Colonic mucosa (tissue), 4 donors: ENCODE results near the gene RAX2. TPM values are rescaled to one million over a fixed set of nuclear protein-coding genes. Genes with fewer than 3 reads are reported as not detected.
"Not testable (repeated sequence)": the region's sequence is repeated elsewhere in the genome, so short reads cannot be mapped to it uniquely, and the experiment has no call there.

Source experiments
- DNase-seq: peaks from one replicate; pipeline ENCODE4 v3.0.0-alpha.2; 2020
- H3K27ac ChIP-seq: fragments of 200-600 bp; one replicate; pipeline ENCODE4 v1.8.0; 2021
- H3K27me3 ChIP-seq: fragments of 200-600 bp; one replicate; pipeline ENCODE4 v1.8.0; 2021
- H3K36me3 ChIP-seq: fragments of 200-600 bp; one replicate; pipeline ENCODE4 v1.8.0; 2021
- H3K4me1 ChIP-seq: fragments of 200-600 bp; one replicate; pipeline ENCODE4 v1.8.0; 2021; ENCODE audit warnings: mild to moderate bottlenecking
- H3K4me3 ChIP-seq: fragments of 200-600 bp; one replicate; pipeline ENCODE4 v1.8.0; 2021
- H3K9ac ChIP-seq, 2 donors: one replicate each; pipeline ENCODE4 v1.7.0; 2013; ENCODE audit warnings: control low read depth in 2 of 2, low read depth in 2 of 2, low read length in 2 of 2
- H3K9me3 ChIP-seq: fragments of 200-600 bp; one replicate; pipeline ENCODE4 v1.8.0; 2021
- CTCF ChIP-seq: fragments of 200-600 bp; IDR thresholded peaks from one replicate; pipeline ENCODE4 v1.8.0; 2022; ENCODE audit warnings: antibody characterized with exemption, mild to moderate bottlenecking
- intact Hi-C: fragments of 100-400 bp; cut with DNase I; formaldehyde crosslinking; loops from one replicate; pipeline ENCODE4 v1.14.1; 2022
- total RNA-seq, 2 donors: library from RNA; stranded (reverse); fragmentation: NEBNext Ultra II Directional in 1 of 2; extraction: Animal tissue kit (Norgen Biotek cat#: 25700) in 1 of 2; gene quantifications; one replicate each; pipeline ENCODE4 v1.2.1, GENCODE V29; 2021
- donor health status: healthy.
- donor health status: DM: no; HTN: no; CAD: no.
- donor health status: DM: no; HTN: no; CAD: no.

Gene RAX2
- total RNA-seq, 2 donors from 2014 or later: not detected

- H3K9me3 ChIP-seq: no peaks in the 10 kb centered on the region
- no peak for DNase-seq
- no peaks in the 10 kb centered on the region for H3K4me1 ChIP-seq
- no peaks in the 10 kb centered on the region for H3K27me3 ChIP-seq
- intact Hi-C loops: loop anchor here (10.0 kb wide), 1 partner anchor 53 kb away; the partner anchor contains the start of genes APBA3 and MRPL54
- no peak overlapping the region for H3K9ac ChIP-seq
- no peak overlapping the region for H3K4me3 ChIP-seq
- no peak overlapping the region for H3K27ac ChIP-seq
- H3K36me3 ChIP-seq: no peaks in the 10 kb centered on the region
- TF ChIP-seq CTCF: no peak
Observed at GRCh38 chr19:3817761-3818160, 45.7 kb upstream of the RAX2 start.

- no peaks in the 10 kb centered on the region for H3K4me1 ChIP-seq
- no peak overlapping the region for H3K9ac ChIP-seq
- H3K27ac ChIP-seq: no peak overlapping the region
- DNase-seq: no peak
- H3K9me3 ChIP-seq: no peaks in the 10 kb centered on the region
- TF ChIP-seq CTCF: no peak
- no peak overlapping the region for H3K4me3 ChIP-seq
- intact Hi-C loops: loop anchor here (10.0 kb wide), 1 partner anchor 52 kb away; the partner anchor contains the start of genes APBA3 and MRPL54
- no peaks in the 10 kb centered on the region for H3K27me3 ChIP-seq
- no peaks in the 10 kb centered on the region for H3K36me3 ChIP-seq
Observed at GRCh38 chr19:3816566-3817218, 44.7 kb upstream of the RAX2 start.

GRCh38 chr19:3816148-3816547, 44.1 kb upstream of the RAX2 start:
- not testable (repeated sequence) for H3K27ac ChIP-seq, H3K9ac ChIP-seq, H3K36me3 ChIP-seq, H3K4me3 ChIP-seq, H3K27me3 ChIP-seq, H3K9me3 ChIP-seq, H3K4me1 ChIP-seq, DNase-seq
- intact Hi-C loops: loop anchor here (10.0 kb wide), 1 partner anchor 51 kb away; the partner anchor contains the start of genes APBA3 and MRPL54

GRCh38 chr19:3814648-3815047, 42.6 kb upstream of the RAX2 start:
- Histone ChIP-seq H3K9ac (no peak overlapping the region), H3K9me3 (no peaks in the 10 kb centered on the region), H3K4me3 (no peak overlapping the region), H3K4me1 (no peaks in the 10 kb centered on the region), H3K27ac (no peak overlapping the region), H3K36me3 (no peaks in the 10 kb centered on the region), H3K27me3 (no peaks in the 10 kb centered on the region)
- no peak for DNase-seq
- intact Hi-C loops: loop anchor here (10.0 kb wide), 1 partner anchor 50 kb away; the partner anchor contains the start of genes APBA3 and MRPL54
- TF ChIP-seq CTCF: no peak

GRCh38 chr19:3813473-3814392, 41.7 kb upstream of the RAX2 start:
- intact Hi-C loops: loop anchor here (10.0 kb wide), 1 partner anchor 49 kb away; the partner anchor contains the start of genes APBA3 and MRPL54
- DNase-seq: no peak
- no peak for TF ChIP-seq CTCF
- H3K36me3 ChIP-seq: no peaks in the 10 kb centered on the region
- H3K9me3 ChIP-seq: no peaks in the 10 kb centered on the region
- H3K27me3 ChIP-seq: no peaks in the 10 kb centered on the region
- H3K9ac ChIP-seq: peak overlapping the region in 1 of 2 donors; percentile 24
- H3K27ac ChIP-seq: no peak overlapping the region
- H3K4me1 ChIP-seq: no peaks in the 10 kb centered on the region
- no peak overlapping the region for H3K4me3 ChIP-seq
